Measurements from ENCODE around the gene ABCA9.
"Not testable (repeated sequence)": the region's sequence is repeated elsewhere in the genome, so short reads cannot be mapped to it uniquely, and the experiment has no call there.

The ABCA9 gene

DNA sequence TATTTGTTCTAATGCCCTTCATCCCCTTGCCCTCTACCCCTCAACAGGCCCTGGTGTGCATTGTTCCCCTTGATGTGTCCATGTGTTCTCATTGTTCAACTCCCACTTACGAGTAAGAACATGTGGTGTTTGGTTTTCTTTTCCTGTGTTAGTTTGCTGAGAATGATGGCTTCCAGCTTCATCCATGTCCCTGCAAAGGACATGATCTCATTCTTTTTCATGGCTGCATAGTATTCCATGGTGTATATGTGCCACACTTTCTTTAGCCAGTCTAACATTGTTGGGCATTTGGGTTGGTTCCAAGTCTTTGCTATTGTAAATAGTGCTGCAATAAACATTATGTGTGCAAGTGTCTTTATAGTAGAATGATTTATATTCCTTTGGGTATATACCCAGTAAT is 112.9 kb downstream of the ABCA9 start:
- not testable (repeated sequence) for H3K4me3 ChIP-seq (ENCODE audit: low read length); H3K4me1 ChIP-seq (ENCODE audit: insufficient read depth, low read length); H3K9ac ChIP-seq (ENCODE audit: low read depth, low read length); H3K36me3 ChIP-seq (ENCODE audit: insufficient read depth, low read length); H3K27me3 ChIP-seq (ENCODE audit: insufficient read depth, low read length); H3K27ac ChIP-seq (ENCODE audit: low read depth, low read length); H3K9me3 ChIP-seq (ENCODE audit: insufficient read depth, low read depth, low read length)
- 86% methylated on average over 1 of the region's 1 CpG for WGBS

DNA sequence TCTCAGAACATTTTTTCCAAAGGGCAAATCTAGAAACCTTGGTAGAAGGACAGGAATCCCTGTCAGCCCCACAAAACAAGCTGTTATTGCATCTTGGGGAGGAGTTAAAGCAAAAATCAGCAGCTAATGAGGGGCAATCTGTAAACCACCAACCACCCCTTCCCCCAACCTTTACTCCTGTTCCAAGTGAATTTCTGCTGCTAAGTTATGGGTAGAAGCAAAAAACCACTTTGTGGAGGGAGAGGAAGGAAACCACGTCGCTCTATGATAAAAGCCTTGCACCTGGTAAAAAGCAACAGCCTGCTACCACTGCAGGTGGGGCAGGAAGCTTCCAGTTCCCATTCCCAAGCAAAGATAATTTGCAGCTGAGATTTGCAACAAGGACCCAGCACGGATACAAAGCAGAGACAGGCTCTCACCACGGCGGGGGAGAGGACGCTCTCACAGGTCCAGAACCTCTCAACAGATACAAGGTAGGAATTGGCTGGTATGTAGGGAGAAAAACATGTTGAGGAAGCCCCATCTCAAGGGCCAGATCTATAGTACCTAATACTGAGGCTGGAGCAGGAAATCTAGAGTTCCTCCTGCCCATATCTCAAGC is 116.2 kb downstream of the ABCA9 start:
- 87% methylated on average over 6 of the region's 6 CpGs for WGBS
- Histone ChIP-seq H3K4me1 (ENCODE audit: insufficient read depth, low read length) (no peaks in the 10 kb centered on the region), H3K4me3 (ENCODE audit: low read length) (no peak overlapping the region), H3K36me3 (ENCODE audit: insufficient read depth, low read length) (no peaks in the 10 kb centered on the region), H3K9me3 (ENCODE audit: insufficient read depth, low read depth, low read length) (no peaks in the 10 kb centered on the region), H3K27me3 (ENCODE audit: insufficient read depth, low read length) (no peaks in the 10 kb centered on the region), H3K27ac (ENCODE audit: low read depth, low read length) (no peak overlapping the region), H3K9ac (ENCODE audit: low read depth, low read length) (no peak overlapping the region)

DNA sequence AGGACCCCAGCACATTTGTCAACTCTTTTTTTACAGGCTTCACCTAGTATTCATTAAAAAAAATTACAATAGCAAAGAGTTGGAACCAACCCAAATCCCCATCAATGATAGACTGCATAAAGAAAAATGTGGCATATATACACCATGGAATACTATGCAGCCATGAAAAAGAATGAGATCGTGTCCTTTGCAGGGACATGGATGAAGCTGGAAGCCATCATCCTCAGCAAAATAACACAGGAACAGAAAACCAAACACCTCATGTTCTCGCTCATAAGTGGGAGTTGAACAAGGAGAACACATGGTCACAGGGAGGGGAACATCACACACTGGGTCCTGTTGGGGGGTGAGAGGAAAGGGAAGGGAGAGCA is 116.9 kb downstream of the ABCA9 start:
- H3K4me3 ChIP-seq (ENCODE audit: low read length); H3K36me3 ChIP-seq (ENCODE audit: insufficient read depth, low read length); H3K9ac ChIP-seq (ENCODE audit: low read depth, low read length); H3K4me1 ChIP-seq (ENCODE audit: insufficient read depth, low read length); H3K27ac ChIP-seq (ENCODE audit: low read depth, low read length); H3K9me3 ChIP-seq (ENCODE audit: insufficient read depth, low read depth, low read length); H3K27me3 ChIP-seq (ENCODE audit: insufficient read depth, low read length): not testable (repeated sequence)
- WGBS, result 100% methylated on average over 1 of the region's 2 CpGs

DNA sequence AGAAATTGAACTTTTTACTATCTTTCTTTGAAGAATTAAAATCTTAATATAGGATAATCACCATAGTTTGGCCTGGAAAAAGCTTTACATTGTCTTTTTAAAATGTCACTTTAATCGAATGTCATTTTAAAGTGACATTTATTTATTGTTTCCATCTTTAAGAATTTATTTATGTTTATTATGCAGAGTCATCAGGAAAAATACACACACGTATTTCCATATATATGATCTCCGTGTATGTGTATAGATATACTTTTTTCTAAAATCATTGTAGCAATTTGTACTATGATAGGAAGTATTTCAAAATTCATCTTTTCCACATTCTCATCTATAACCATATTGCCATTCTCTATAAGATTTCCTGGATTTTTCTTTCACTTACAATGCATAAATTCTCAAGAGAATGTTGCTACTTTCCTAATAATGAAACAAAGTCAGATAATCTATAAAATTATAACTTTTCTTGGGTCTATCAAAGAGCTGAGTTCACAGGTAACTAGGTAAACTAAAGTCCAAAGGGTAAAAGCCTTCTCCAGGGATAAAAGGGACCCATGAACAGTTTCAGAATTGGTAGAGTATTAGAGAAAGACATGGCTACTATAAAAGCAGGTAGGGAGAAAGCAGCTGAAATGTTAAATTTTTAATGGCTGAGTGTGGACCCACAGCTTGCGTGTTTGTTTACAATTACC is 117.5 kb downstream of the ABCA9 start:
- Histone ChIP-seq H3K27ac (ENCODE audit: low read depth, low read length) (no peak overlapping the region), H3K36me3 (ENCODE audit: insufficient read depth, low read length) (no peaks in the 10 kb centered on the region), H3K4me3 (ENCODE audit: low read length) (no peak overlapping the region), H3K4me1 (ENCODE audit: insufficient read depth, low read length) (no peaks in the 10 kb centered on the region), H3K27me3 (ENCODE audit: insufficient read depth, low read length) (no peaks in the 10 kb centered on the region), H3K9ac (ENCODE audit: low read depth, low read length) (no peak overlapping the region), H3K9me3 (ENCODE audit: insufficient read depth, low read depth, low read length) (no peaks in the 10 kb centered on the region)
- WGBS, result 100% methylated on average over 1 of the region's 4 CpGs

DNA sequence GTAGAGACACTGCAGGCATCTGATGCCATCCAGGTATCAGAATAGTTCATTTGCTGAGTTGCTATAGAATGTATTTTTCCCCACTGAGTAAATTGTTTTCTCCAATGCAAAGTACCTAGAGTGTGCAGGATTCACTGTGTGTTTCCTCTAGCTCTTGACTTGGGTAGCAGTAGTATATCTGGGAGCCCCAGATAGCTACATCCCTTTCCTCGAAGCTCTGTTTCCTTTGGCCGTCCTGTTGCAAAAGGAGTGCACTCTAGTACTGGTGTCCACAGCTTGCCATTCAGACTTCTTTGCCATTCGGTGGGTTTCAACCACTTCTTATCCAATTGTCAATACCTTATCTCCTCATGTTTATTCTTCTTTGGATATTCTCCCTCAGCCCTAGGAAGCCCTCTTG is 118.3 kb downstream of the ABCA9 start:
- no peak overlapping the region for H3K9ac ChIP-seq (ENCODE audit: low read depth, low read length)
- no peaks in the 10 kb centered on the region for H3K27me3 ChIP-seq (ENCODE audit: insufficient read depth, low read length)
- no peaks in the 10 kb centered on the region for H3K4me1 ChIP-seq (ENCODE audit: insufficient read depth, low read length)
- H3K36me3 ChIP-seq (ENCODE audit: insufficient read depth, low read length), result no peaks in the 10 kb centered on the region
- WGBS, result 89% methylated on average over 3 of the region's 3 CpGs
- no peak overlapping the region for H3K4me3 ChIP-seq (ENCODE audit: low read length)
- no peak overlapping the region for H3K27ac ChIP-seq (ENCODE audit: low read depth, low read length)
- no peaks in the 10 kb centered on the region for H3K9me3 ChIP-seq (ENCODE audit: insufficient read depth, low read depth, low read length)

DNA sequence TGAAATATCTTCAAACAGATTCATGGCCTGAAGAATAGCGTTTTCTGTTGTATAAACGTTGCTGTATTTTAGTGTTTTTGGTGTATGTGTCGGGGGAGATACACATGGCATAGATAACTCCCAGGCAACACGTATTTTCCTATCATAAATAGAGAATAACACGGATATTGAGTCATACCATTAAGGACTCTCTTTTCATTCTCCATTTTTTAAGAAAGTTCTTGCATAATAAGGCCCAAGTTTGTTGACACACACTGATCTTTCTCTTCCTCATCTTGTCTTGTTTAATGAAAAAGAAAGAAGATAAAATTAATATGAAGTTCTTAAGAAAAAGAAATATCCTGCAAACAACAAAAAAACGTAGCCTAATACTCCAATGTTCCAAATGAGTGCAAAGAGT is 119.0 kb downstream of the ABCA9 start:
- H3K9ac ChIP-seq (ENCODE audit: low read depth, low read length), result no peak overlapping the region
- H3K4me1 ChIP-seq (ENCODE audit: insufficient read depth, low read length), result no peaks in the 10 kb centered on the region
- no peak overlapping the region for H3K27ac ChIP-seq (ENCODE audit: low read depth, low read length)
- no peaks in the 10 kb centered on the region for H3K36me3 ChIP-seq (ENCODE audit: insufficient read depth, low read length)
- no peak overlapping the region for H3K4me3 ChIP-seq (ENCODE audit: low read length)
- no peaks in the 10 kb centered on the region for H3K9me3 ChIP-seq (ENCODE audit: insufficient read depth, low read depth, low read length)
- no peaks in the 10 kb centered on the region for H3K27me3 ChIP-seq (ENCODE audit: insufficient read depth, low read length)
- 90% methylated on average over 4 of the region's 6 CpGs for WGBS

DNA sequence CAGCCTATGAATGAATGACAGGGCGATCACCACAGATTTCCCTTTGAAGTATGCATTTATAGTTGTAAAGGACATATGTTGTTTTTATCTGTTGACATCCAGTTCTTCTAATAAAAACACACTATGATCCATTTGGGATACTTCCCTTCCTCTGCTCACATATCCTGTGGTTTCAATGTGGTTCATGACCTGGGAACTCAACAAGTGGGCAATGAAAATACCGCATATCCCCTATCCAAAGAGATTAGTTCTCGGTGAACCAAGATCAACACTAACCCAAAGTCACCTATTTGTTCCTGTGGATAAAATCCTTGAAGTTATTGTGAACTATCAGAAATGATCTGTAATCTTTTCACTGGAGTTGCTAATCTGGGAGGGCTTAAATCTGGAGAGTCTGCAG is 121.5 kb downstream of the ABCA9 start:
- no peak overlapping the region for H3K27ac ChIP-seq (ENCODE audit: low read depth, low read length)
- no peaks in the 10 kb centered on the region for H3K4me1 ChIP-seq (ENCODE audit: insufficient read depth, low read length)

DNA sequence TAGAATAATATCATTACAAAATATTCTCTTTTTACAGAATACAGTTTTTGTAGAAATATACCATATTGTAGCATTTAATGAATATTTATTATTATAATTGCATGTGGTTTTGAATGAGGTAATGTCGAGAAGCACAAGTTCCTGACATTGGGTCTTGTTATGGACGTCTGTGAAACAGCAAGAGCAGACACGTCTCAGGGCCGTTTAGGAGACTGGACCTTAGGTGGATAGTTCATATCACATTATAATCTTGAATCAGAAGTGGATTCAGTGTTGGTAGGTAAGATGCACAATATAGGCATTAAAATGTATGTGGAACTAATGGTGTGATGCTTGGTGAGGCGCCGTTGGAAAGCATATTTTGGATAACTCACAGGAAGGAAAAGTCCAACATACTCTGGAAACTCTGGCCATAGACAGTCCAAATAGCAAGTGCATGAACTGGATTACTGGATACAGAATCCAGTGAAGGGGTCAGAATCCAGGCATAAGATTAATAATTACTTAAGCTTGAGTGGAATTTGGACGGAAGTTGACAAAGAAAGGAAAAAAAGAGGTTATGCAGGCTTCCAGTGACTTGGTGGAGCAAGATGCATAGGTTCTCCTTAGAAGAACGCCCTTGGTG is 122.7 kb downstream of the ABCA9 start:
- H3K36me3 ChIP-seq (ENCODE audit: insufficient read depth, low read length), result no peaks in the 10 kb centered on the region
- no peaks in the 10 kb centered on the region for H3K9me3 ChIP-seq (ENCODE audit: insufficient read depth, low read depth, low read length)
- 75% methylated on average over 7 of the region's 8 CpGs for WGBS
- no peaks in the 10 kb centered on the region for H3K27me3 ChIP-seq (ENCODE audit: insufficient read depth, low read length)
- H3K27ac ChIP-seq (ENCODE audit: low read depth, low read length), result no peak overlapping the region
- H3K4me1 ChIP-seq (ENCODE audit: insufficient read depth, low read length), result no peaks in the 10 kb centered on the region
- H3K9ac ChIP-seq (ENCODE audit: low read depth, low read length), result no peak overlapping the region
- H3K4me3 ChIP-seq (ENCODE audit: low read length), result no peak overlapping the region

More for the DNA sequence above, 121.5 kb downstream of the ABCA9 start:
- no peak overlapping the region for H3K9ac ChIP-seq (ENCODE audit: low read depth, low read length)
- WGBS, result 100% methylated on average over 2 of the region's 3 CpGs
- H3K27me3 ChIP-seq (ENCODE audit: insufficient read depth, low read length), result no peaks in the 10 kb centered on the region
- no peak overlapping the region for H3K4me3 ChIP-seq (ENCODE audit: low read length)
- H3K36me3 ChIP-seq (ENCODE audit: insufficient read depth, low read length), result no peaks in the 10 kb centered on the region
- no peaks in the 10 kb centered on the region for H3K9me3 ChIP-seq (ENCODE audit: insufficient read depth, low read depth, low read length)

DNA sequence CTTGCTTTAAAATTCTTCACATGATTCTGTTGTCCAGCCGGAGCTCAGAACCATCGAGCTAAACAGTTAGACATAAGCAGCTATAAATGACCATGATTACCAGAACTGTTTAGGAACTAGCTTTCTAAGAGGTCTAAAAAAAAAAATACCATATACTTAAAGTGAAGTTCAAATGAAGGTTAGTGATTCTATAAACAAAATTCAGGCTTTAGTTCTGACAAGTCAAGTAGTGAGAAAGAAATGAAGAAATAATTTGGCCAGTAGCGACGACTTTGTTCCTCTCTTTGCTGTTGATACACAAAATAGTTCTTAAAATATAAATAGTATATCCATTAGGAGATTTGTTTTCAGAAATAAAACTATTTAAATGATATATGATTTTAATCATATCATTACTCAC is 133.2 kb downstream of the ABCA9 start:
- Histone ChIP-seq H3K36me3 (ENCODE audit: insufficient read depth, low read length) (no peaks in the 10 kb centered on the region), H3K9ac (ENCODE audit: low read depth, low read length) (no peak overlapping the region), H3K9me3 (ENCODE audit: insufficient read depth, low read depth, low read length) (no peaks in the 10 kb centered on the region), H3K4me1 (ENCODE audit: insufficient read depth, low read length) (peaks cover 3% of the 10 kb centered on the region; the same call in 1 of the 2 replicates), H3K27ac (ENCODE audit: low read depth, low read length) (no peak overlapping the region), H3K27me3 (ENCODE audit: insufficient read depth, low read length) (no peaks in the 10 kb centered on the region), H3K4me3 (ENCODE audit: low read length) (no peak overlapping the region)
- 53% methylated on average over 2 of the region's 4 CpGs for WGBS

DNA sequence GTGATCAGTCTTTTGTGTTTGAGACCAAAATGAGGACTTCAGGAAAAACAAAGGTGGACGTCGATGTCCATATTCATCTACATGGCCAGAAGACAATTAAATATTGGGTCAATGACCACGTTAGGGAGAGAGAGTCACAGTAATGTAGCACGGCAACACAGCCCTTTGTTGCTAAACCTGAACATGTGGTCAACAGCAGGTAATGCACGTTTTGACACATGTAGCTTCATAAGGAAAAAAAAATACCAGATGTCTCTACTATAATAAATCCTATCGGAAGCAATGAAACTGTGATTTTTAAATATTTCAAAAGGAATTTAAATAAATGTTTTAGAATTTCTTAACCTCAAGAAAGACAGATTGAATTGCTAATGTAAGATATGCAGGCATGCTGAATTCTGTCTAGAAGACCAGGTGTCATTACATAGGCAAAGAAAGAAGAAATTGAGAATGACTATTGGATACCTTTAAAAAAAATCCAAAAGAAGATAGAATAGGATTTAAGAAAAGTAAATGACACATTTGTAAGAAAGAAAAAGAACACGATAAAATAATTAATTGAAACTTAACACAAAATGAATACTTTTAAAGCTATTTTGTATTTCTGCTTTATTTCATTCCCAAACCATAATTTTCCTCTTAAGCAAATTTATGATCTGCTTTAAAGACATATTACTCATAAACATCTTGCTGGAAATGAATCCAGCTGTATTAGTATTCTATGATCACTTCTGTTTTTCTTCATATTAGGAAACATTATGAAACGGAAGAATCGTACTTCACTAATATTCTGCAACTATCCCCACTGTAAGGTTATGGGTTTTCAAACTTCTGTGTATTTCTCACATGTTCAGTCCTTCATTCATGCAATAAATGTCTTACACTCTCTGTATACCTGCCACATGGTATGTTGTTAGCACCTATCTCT is 135.7 kb downstream of the ABCA9 start:
- no peak overlapping the region for H3K4me3 ChIP-seq (ENCODE audit: low read length)
- WGBS, result 93% methylated on average over 6 of the region's 9 CpGs
- no peak overlapping the region for H3K27ac ChIP-seq (ENCODE audit: low read depth, low read length)
- no peaks in the 10 kb centered on the region for H3K36me3 ChIP-seq (ENCODE audit: insufficient read depth, low read length)
- no peak overlapping the region for H3K9ac ChIP-seq (ENCODE audit: low read depth, low read length)
- H3K4me1 ChIP-seq (ENCODE audit: insufficient read depth, low read length), result peaks cover 3% of the 10 kb centered on the region; the same call in 1 of the 2 replicates
- H3K9me3 ChIP-seq (ENCODE audit: insufficient read depth, low read depth, low read length), result no peaks in the 10 kb centered on the region
- no peaks in the 10 kb centered on the region for H3K27me3 ChIP-seq (ENCODE audit: insufficient read depth, low read length)
